ENCODE results near the gene GPR6. TPM values are rescaled to one million over a fixed set of nuclear protein-coding genes. Genes with fewer than 3 reads are reported as not detected.

The GPR6 gene
- total and polyA plus RNA-seq, 4 experiments from 2014 or later: not detected

DNA sequence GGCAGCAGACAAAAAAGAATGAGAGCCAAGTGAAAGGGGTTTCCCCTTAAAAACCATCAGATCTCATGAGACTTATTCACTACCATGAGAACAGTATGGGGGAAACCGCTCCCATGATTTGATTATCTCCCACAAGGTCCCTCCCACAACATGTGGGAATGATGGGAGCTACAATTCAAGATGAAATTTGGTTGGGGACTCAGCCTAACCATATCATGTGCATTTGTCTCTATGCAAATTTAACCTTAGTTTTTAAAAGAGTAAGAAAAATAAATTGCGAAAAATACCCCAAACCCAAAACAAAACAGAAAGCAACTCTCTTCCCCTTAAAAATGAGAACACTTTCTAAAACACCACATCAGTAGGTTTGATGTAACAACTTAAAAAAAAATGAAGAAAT is 22.6 kb upstream of the GPR6 start:
- Mint-ChIP-seq H3K4me3 (no peak overlapping the region), H3K27me3 (peaks cover 13 to 28% of the 10 kb centered on the region in 2 donors), H3K4me1 (no peaks in the 10 kb centered on the region), H3K36me3 (no peaks in the 10 kb centered on the region), H3K9me3 (peaks cover 0 to 8% (median under 1%) of the 10 kb centered on the region in 8 donors), H3K27ac (no peak overlapping the region)
- Histone ChIP-seq H3K27me3 (ENCODE audit: insufficient read depth, low read length) (no peaks in the 10 kb centered on the region), H3K4me1 (ENCODE audit: insufficient read depth, low read length) (no peaks in the 10 kb centered on the region), H3K9me3 (ENCODE audit: control insufficient read depth in 1 of 2, low read length in 2 of 2) (no peaks in the 10 kb centered on the region), H3K4me3 (ENCODE audit: low read length in 2 of 2) (no peak overlapping the region), H3K36me3 (ENCODE audit: insufficient read depth, low read length) (no peaks in the 10 kb centered on the region), H3K27ac (ENCODE audit: low read depth, low read length) (no peak overlapping the region)
- CTCF ChIA-PET (ENCODE audit: partially characterized antibody): no interaction called here
- intact Hi-C loops (cut with micrococcal nuclease): no loop called here
- POLR2A ChIA-PET (ENCODE audit: partially characterized antibody): no interaction called here
- no peak for DNase-seq

DNA sequence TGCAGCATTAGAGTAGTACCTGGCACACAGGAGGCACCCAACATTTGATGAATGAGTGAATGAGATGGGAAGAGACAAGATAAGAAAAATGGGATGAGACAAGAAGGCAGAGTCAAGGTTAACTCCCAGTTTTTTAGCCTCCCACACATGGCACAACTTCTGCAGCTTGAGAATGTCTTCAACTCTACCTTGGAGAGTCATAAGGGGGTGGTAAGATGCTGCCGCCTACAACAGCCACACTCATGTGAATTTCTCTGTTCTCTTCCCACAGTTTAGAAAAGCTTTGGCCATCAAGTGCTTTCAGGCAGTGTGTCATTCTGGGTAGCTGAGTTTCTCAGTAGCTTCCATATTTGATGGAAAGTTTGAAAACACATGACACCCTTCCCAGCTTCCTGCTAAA is 19.5 kb upstream of the GPR6 start:
- POLR2A ChIA-PET (ENCODE audit: partially characterized antibody): no interaction called here
- Histone ChIP-seq H3K36me3 (ENCODE audit: insufficient read depth, low read length) (no peaks in the 10 kb centered on the region), H3K27me3 (ENCODE audit: insufficient read depth, low read length) (no peaks in the 10 kb centered on the region), H3K4me3 (ENCODE audit: low read length in 2 of 2) (no peak overlapping the region), H3K4me1 (ENCODE audit: insufficient read depth, low read length) (no peaks in the 10 kb centered on the region), H3K27ac (ENCODE audit: low read depth, low read length) (no peak overlapping the region), H3K9me3 (ENCODE audit: control insufficient read depth in 1 of 2, low read length in 2 of 2) (no peaks in the 10 kb centered on the region)
- DNase-seq: no peak
- Mint-ChIP-seq H3K36me3 (no peaks in the 10 kb centered on the region), H3K27ac (no peak overlapping the region), H3K4me3 (no peak overlapping the region), H3K4me1 (no peaks in the 10 kb centered on the region), H3K9me3 (peaks cover 0 to 3% (median 0%) of the 10 kb centered on the region in 8 donors), H3K27me3 (peaks cover 5 to 23% of the 10 kb centered on the region in 2 donors)
- CTCF ChIA-PET (ENCODE audit: partially characterized antibody): no interaction called here
- intact Hi-C loops (cut with micrococcal nuclease): no loop called here

DNA sequence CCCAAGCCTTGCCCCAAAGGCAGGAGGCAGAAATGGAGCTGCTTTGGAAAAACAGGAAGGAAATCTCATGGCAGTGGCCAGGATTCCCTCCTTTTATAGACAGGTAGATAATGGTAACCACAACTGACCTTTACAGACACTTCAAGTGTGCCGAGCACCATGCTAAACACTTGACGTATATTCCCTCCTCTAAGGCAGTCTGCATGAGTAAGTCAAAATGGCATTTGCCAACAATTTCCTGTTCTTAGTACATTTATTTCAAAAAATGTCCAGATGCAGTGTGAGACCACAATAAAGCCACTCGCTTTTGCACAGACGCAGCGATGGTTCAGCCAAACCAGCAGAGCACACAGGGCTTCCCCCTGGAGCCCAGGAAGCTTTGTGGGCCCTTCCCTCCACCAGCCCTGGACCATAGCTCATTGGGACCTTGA is 16.5 kb upstream of the GPR6 start:
- Mint-ChIP-seq H3K4me3 (no peak overlapping the region), H3K36me3 (no peaks in the 10 kb centered on the region), H3K4me1 (no peaks in the 10 kb centered on the region), H3K27ac (no peak overlapping the region), H3K9me3 (peaks cover 0 to 3% (median 0%) of the 10 kb centered on the region in 8 donors), H3K27me3 (peaks cover 0 to 15% of the 10 kb centered on the region in 2 donors)
- ChIA-PET CTCF (ENCODE audit: partially characterized antibody) (interaction anchor here (1.5 kb wide), 1 partner anchor 8 kb away, joined by 3 read pairs; no protein-coding TSS in a partner anchor), POLR2A (ENCODE audit: partially characterized antibody) (no interaction called here)
- Histone ChIP-seq H3K9me3 (ENCODE audit: control insufficient read depth in 1 of 2, low read length in 2 of 2) (no peaks in the 10 kb centered on the region), H3K27ac (ENCODE audit: low read depth, low read length) (no peak overlapping the region), H3K4me3 (ENCODE audit: low read length in 2 of 2) (no peak overlapping the region), H3K36me3 (ENCODE audit: insufficient read depth, low read length) (no peaks in the 10 kb centered on the region), H3K4me1 (ENCODE audit: insufficient read depth, low read length) (no peaks in the 10 kb centered on the region), H3K27me3 (ENCODE audit: insufficient read depth, low read length) (no peaks in the 10 kb centered on the region)
- no peak for DNase-seq
- intact Hi-C loops (cut with micrococcal nuclease): no loop called here

DNA sequence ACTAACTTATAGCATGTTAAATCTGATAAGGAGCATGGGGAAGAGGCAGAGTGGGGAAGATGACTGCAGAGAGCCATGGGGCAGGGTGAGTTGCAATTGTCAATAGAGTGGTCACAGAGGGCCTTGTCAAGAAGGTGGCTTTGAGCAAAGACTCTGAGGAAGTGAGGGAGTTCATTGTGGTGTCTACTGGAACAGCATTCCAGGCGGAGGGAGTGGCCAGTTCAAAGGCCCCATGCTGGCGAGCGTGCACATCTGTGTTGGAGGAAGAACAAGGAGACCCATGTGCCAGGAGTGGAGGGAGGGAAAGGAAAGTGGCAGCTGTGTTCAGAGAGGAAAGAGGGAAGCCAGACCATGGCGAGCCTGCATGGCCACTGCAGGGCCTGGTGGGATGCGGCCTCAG is 15.8 kb upstream of the GPR6 start:
- no peaks in the 10 kb centered on the region for H3K4me1 Mint-ChIP-seq
- H3K4me3 Mint-ChIP-seq: no peak overlapping the region
- Histone ChIP-seq H3K9me3 (ENCODE audit: control insufficient read depth in 1 of 2, low read length in 2 of 2) (no peaks in the 10 kb centered on the region), H3K4me3 (ENCODE audit: low read length in 2 of 2) (no peak overlapping the region), H3K27me3 (ENCODE audit: insufficient read depth, low read length) (no peaks in the 10 kb centered on the region), H3K36me3 (ENCODE audit: insufficient read depth, low read length) (no peaks in the 10 kb centered on the region), H3K4me1 (ENCODE audit: insufficient read depth, low read length) (no peaks in the 10 kb centered on the region), H3K27ac (ENCODE audit: low read depth, low read length) (no peak overlapping the region)
- H3K9me3 Mint-ChIP-seq: peaks cover 0 to 3% (median 0%) of the 10 kb centered on the region in 8 donors
- no peaks in the 10 kb centered on the region for H3K36me3 Mint-ChIP-seq
- CTCF ChIA-PET (ENCODE audit: partially characterized antibody): interaction anchor here (1.5 kb wide), 1 partner anchor 9 kb away, joined by 3 read pairs; no protein-coding TSS in a partner anchor
- intact Hi-C loops (cut with micrococcal nuclease): no loop called here
- DNase-seq: no peak
- POLR2A ChIA-PET (ENCODE audit: partially characterized antibody): no interaction called here
- H3K27ac Mint-ChIP-seq: no peak overlapping the region
- peaks cover 0 to 11% of the 10 kb centered on the region in 2 donors for H3K27me3 Mint-ChIP-seq

DNA sequence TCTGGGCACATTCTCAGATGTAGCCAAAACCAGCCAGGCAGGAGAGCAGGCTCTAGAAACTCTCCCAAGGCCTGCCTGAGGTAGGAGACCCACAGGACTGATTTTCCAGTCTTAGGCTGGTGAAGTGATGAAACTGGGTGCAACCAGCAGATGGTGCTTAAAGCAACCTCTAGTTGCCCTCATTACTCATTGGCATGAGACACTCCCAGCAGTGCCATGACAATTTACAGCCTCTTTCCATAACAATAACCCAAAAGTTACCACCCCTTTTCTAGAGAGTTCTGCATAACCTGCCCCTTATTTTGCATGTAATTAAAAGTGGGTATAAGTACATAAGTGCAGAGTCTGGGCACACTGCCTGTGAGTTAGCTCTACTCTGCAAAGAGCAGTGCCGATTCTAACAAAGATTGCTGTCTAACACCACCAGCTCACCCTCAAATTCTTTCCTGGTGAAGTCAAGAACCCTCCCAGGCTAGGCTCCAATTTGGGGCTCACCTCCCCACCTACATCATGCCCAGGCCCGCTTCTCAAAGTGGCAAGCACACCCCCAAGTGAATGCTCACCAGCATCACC is 14.4 kb upstream of the GPR6 start:
- no peaks in the 10 kb centered on the region for H3K4me1 ChIP-seq (ENCODE audit: insufficient read depth, low read length)
- H3K36me3 ChIP-seq (ENCODE audit: insufficient read depth, low read length): no peaks in the 10 kb centered on the region
- H3K27ac Mint-ChIP-seq: no peak overlapping the region
- no peaks in the 10 kb centered on the region for H3K4me1 Mint-ChIP-seq
- no peaks in the 10 kb centered on the region for H3K27me3 ChIP-seq (ENCODE audit: insufficient read depth, low read length)
- H3K27ac ChIP-seq (ENCODE audit: low read depth, low read length): no peak overlapping the region
- no peaks in the 10 kb centered on the region for H3K9me3 ChIP-seq (ENCODE audit: control insufficient read depth in 1 of 2, low read length in 2 of 2)
- H3K4me3 ChIP-seq (ENCODE audit: low read length in 2 of 2): no peak overlapping the region
- H3K36me3 Mint-ChIP-seq: no peaks in the 10 kb centered on the region
- H3K27me3 Mint-ChIP-seq: peaks cover 0 to 8% of the 10 kb centered on the region in 2 donors
- ChIA-PET POLR2A (ENCODE audit: partially characterized antibody) (no interaction called here), CTCF (ENCODE audit: partially characterized antibody) (no interaction called here)
- no peak for DNase-seq
- intact Hi-C loops (cut with micrococcal nuclease): no loop called here
- peaks cover 0 to 3% (median 0%) of the 10 kb centered on the region in 8 donors for H3K9me3 Mint-ChIP-seq
- H3K4me3 Mint-ChIP-seq: no peak overlapping the region

DNA sequence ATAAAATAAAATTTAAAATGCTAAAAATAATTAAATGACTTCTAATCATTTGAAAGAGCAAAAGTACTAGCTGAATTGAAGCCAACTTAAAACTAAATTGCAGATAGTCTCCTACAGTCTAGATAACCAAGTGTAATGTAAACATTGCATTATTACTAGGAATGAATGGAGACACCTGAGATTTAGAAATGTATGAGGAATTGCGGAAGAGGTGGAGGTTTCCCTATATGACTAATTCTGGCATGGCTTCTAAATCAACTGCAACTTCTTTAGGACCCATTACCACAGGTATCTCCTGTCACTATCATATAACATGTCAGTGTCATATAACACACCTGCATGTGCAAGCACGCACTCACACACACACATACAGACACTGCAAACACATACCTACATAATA is 13.2 kb upstream of the GPR6 start:
- Histone ChIP-seq H3K27ac (ENCODE audit: low read depth, low read length) (no peak overlapping the region), H3K36me3 (ENCODE audit: insufficient read depth, low read length) (no peaks in the 10 kb centered on the region), H3K4me1 (ENCODE audit: insufficient read depth, low read length) (no peaks in the 10 kb centered on the region), H3K27me3 (ENCODE audit: insufficient read depth, low read length) (no peaks in the 10 kb centered on the region), H3K4me3 (ENCODE audit: low read length in 2 of 2) (no peak overlapping the region), H3K9me3 (ENCODE audit: control insufficient read depth in 1 of 2, low read length in 2 of 2) (no peaks in the 10 kb centered on the region)
- CTCF ChIA-PET (ENCODE audit: partially characterized antibody): no interaction called here
- DNase-seq: no peak
- no peak overlapping the region for H3K27ac Mint-ChIP-seq
- H3K4me1 Mint-ChIP-seq: no peaks in the 10 kb centered on the region
- no peaks in the 10 kb centered on the region for H3K36me3 Mint-ChIP-seq
- intact Hi-C loops (cut with micrococcal nuclease): no loop called here
- H3K4me3 Mint-ChIP-seq: no peak overlapping the region
- H3K9me3 Mint-ChIP-seq: peaks cover 0 to 3% (median 0%) of the 10 kb centered on the region in 8 donors
- POLR2A ChIA-PET (ENCODE audit: partially characterized antibody): no interaction called here
- H3K27me3 Mint-ChIP-seq: peaks cover 0 to 14% of the 10 kb centered on the region in 2 donors

DNA sequence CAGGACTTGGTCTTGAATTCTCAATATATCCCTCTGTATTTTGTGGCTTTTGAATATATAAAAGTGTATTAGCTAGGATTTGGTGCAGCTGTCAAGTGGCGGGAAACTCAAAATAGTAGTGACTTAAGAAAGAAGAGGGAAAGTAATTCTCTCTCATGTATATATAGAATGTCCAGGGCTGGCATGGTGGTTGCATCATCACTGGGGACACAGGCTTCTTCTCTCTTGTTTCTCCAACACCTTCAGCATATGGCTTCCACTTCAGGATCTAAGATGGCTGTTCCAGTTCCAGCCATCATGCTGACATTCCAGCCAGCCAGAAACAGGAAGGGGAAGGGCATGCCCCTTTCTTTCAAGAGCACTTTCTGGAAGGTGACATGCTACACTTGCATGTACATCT is 11.8 kb upstream of the GPR6 start:
- intact Hi-C loops (cut with micrococcal nuclease): no loop called here
- POLR2A ChIA-PET (ENCODE audit: partially characterized antibody): no interaction called here
- Histone ChIP-seq H3K27me3 (ENCODE audit: insufficient read depth, low read length) (no peaks in the 10 kb centered on the region), H3K27ac (ENCODE audit: low read depth, low read length) (no peak overlapping the region), H3K9me3 (ENCODE audit: control insufficient read depth in 1 of 2, low read length in 2 of 2) (no peaks in the 10 kb centered on the region), H3K4me3 (ENCODE audit: low read length in 2 of 2) (no peak overlapping the region), H3K36me3 (ENCODE audit: insufficient read depth, low read length) (no peaks in the 10 kb centered on the region), H3K4me1 (ENCODE audit: insufficient read depth, low read length) (no peaks in the 10 kb centered on the region)
- CTCF ChIA-PET (ENCODE audit: partially characterized antibody): interaction anchor here (0.7 kb wide), 1 partner anchor 95 kb away, joined by 4 read pairs; no protein-coding TSS in a partner anchor
- Mint-ChIP-seq H3K9me3 (peaks cover 0 to 3% (median 0%) of the 10 kb centered on the region in 8 donors), H3K27ac (no peak overlapping the region), H3K4me1 (no peaks in the 10 kb centered on the region), H3K4me3 (no peak overlapping the region), H3K36me3 (no peaks in the 10 kb centered on the region), H3K27me3 (peaks cover 0 to 14% of the 10 kb centered on the region in 2 donors)
- no peak for DNase-seq

Data from CD4-positive, alpha-beta memory T cell (primary cell).